ENCODE data around the gene CCN2. TPM values are rescaled to one million over a fixed set of nuclear protein-coding genes. Genes with fewer than 3 reads are reported as not detected.

Gene CCN2
- total and polyA plus RNA-seq, 2 of the 8 experiments (the other 6 are each of a cell fraction or from before 2014, with no cell fraction given) = 25.0 to 107 TPM

- TF ChIP-seq SP4 (IDR thresholded peaks at IDR 0.05; ENCODE audit: low read length) = no peak
These were observed 40.2 kb downstream of the CCN2 start (continued) for GRCh38 chr6:131910956-131911355.
